Endothelial cell of umbilical vein (primary cell): ENCODE results near the gene ITFG1. TPM values are rescaled to one million over a fixed set of nuclear protein-coding genes. Genes with fewer than 3 reads are reported as not detected.

Experiments
- BruUV-seq: library from RNA; stranded (reverse); fragments of 400-500 nt; replicated peaks from 2 replicates; lab custom pipeline; 2021; lab: Mats Ljungman, UMichigan
- CTCF ChIA-PET: fragments of 300-600, 350-600 bp; sonication (Branson Sonifier 250); formaldehyde crosslinking; loops from one replicate; lab custom pipeline; 2021; ENCODE audit warnings: antibody characterized with exemption, inconsistent platforms; lab: Charles Lee
- POLR2A ChIA-PET: fragments of 300-600, 350-600 bp; sonication (Branson Sonifier 250); formaldehyde crosslinking; loops from one replicate; lab custom pipeline; 2021; ENCODE audit warnings: antibody characterized with exemption, inconsistent platforms; lab: Charles Lee
- DNase-seq: peaks from one replicate; pipeline ENCODE4 v3.0.0-alpha.2; 2011; ENCODE audit warnings: low read depth, low spot score
- FAIRE-seq: peaks from 2 replicates; lab custom pipeline; 2011; peaks lifted over from hg19 to GRCh38; lab: Jason Lieb, UNC
- H2AFZ ChIP-seq: 2 replicates; pipeline ENCODE4 v1.6.0; 2012; ENCODE audit warnings: low read depth, low read length, control low read depth, inconsistent platforms
- H3K27ac ChIP-seq: 2 replicates; pipeline ENCODE4 v1.5.1; 2011; ENCODE audit warnings: low read depth, mild to moderate bottlenecking, control low read depth, low read length, moderate library complexity; ENCODE audit not compliant: insufficient read depth
- H3K27me3 ChIP-seq, 2 experiments: 2 replicates each; pipeline versions ENCODE4 v1.6.0 to v1.6.1; 2011; ENCODE audit warnings: low read length in 2 of 2, mixed read lengths in 1 of 2; ENCODE audit not compliant: control insufficient read depth in 2 of 2, insufficient read depth in 2 of 2
- H3K36me3 ChIP-seq, 2 experiments: 2 replicates in 1 of 2; 3 replicates in 1 of 2; pipeline ENCODE4 v1.5.1; 2011; ENCODE audit warnings: low read length in 2 of 2, mild to moderate bottlenecking in 1 of 2, moderate library complexity in 1 of 2; ENCODE audit not compliant: control insufficient read depth in 2 of 2, insufficient read depth in 2 of 2; ENCODE audit errors: extremely low read depth in 1 of 2
- H3K4me1 ChIP-seq: 3 replicates; pipeline ENCODE4 v1.5.1; 2011; ENCODE audit warnings: mild to moderate bottlenecking, low read length; ENCODE audit not compliant: control insufficient read depth, insufficient read depth; ENCODE audit errors: extremely low read depth
- H3K4me2 ChIP-seq: 2 replicates; pipeline ENCODE4 v1.6.1; 2011; ENCODE audit warnings: low read length, control low read depth, mixed read lengths; ENCODE audit not compliant: insufficient read depth
- H3K4me3 ChIP-seq, 3 experiments: fragments of 200-600 bp in 1 of 3; sonication (generic), shearing (Covaris generic) in 1 of 3; replicated peaks in 1 of 3; 2 replicates each; pipeline ENCODE4 v1.5.1; 2011 to 2016; ENCODE audit warnings: control low read depth in 3 of 3, low read length in 3 of 3, mild to moderate bottlenecking in 2 of 3, inconsistent platforms in 1 of 3, low read depth in 1 of 3, moderate library complexity in 1 of 3; ENCODE audit not compliant: insufficient read depth in 1 of 3
- H3K79me2 ChIP-seq: 2 replicates; pipeline ENCODE4 v1.6.0; 2012; ENCODE audit warnings: low read length, inconsistent platforms; ENCODE audit not compliant: control insufficient read depth, insufficient read depth
- H3K9ac ChIP-seq: replicated peaks from 2 replicates; pipeline ENCODE3; 2011; ENCODE audit warnings: low read length, control low read depth; ENCODE audit not compliant: insufficient read depth; ENCODE audit errors: extremely low read depth
- H3K9me1 ChIP-seq: replicated peaks from 3 replicates; pipeline ENCODE4 v1.6.0; 2011; ENCODE audit warnings: mild to moderate bottlenecking, low read length; ENCODE audit not compliant: control insufficient read depth, insufficient read depth; ENCODE audit errors: extremely low read depth
- H3K9me3 ChIP-seq: replicated peaks from 2 replicates; pipeline ENCODE4 v1.5.1; 2012; ENCODE audit warnings: low read length, inconsistent platforms; ENCODE audit not compliant: control insufficient read depth, insufficient read depth
- H4K20me1 ChIP-seq: replicated peaks from 2 replicates; pipeline ENCODE3; 2011; ENCODE audit warnings: mild to moderate bottlenecking, low read length; ENCODE audit not compliant: control insufficient read depth, insufficient read depth; ENCODE audit errors: extremely low read depth
- EZH2 ChIP-seq: IDR thresholded peaks from 2 replicates; pipeline ENCODE4 v1.6.1; 2012; ENCODE audit warnings: borderline replicate concordance, low read depth, mild to moderate bottlenecking, moderate library complexity, low read length, inconsistent platforms; ENCODE audit not compliant: severe bottlenecking
- FOS ChIP-seq: IDR thresholded peaks from 2 replicates; pipeline ENCODE4 v1.6.1; 2011; ENCODE audit warnings: mild to moderate bottlenecking, low read length, moderate library complexity, borderline replicate concordance; ENCODE audit not compliant: insufficient read depth
- GATA2 ChIP-seq: IDR thresholded peaks from 2 replicates; pipeline ENCODE4 v1.7.0; 2011; ENCODE audit warnings: low read depth, mild to moderate bottlenecking, moderate library complexity, mixed read lengths, low read length; ENCODE audit not compliant: insufficient read length, insufficient read depth
- JUN ChIP-seq: IDR thresholded peaks from 2 replicates; pipeline ENCODE4 v1.6.1; 2011; ENCODE audit warnings: borderline replicate concordance, low read depth; ENCODE audit not compliant: insufficient read length, insufficient read depth
- MYC ChIP-seq: IDR thresholded peaks from one replicate; pipeline ENCODE4 v1.6.1; 2011; ENCODE audit warnings: mild to moderate bottlenecking, low read depth, low read length
- POLR2A ChIP-seq: IDR thresholded peaks from 2 replicates; pipeline ENCODE4 v1.6.1; 2012; ENCODE audit warnings: low read depth, mild to moderate bottlenecking, control low read depth, low read length
- POLR2AphosphoS5 ChIP-seq: IDR thresholded peaks from 2 replicates; pipeline ENCODE4 v1.6.1; 2012; ENCODE audit warnings: low read depth, mild to moderate bottlenecking, control low read depth, low read length, moderate library complexity; ENCODE audit not compliant: insufficient read depth
- dilution Hi-C: fragments of 300-500 bp; cut with MboI; formaldehyde crosslinking; loops from one replicate; pipeline ENCODE4 v1.15.0; 2019; ENCODE audit warnings: low sequenced_read_pairs; ENCODE audit not compliant: extremely low pct_ligation_motif_present
- intact Hi-C: fragments of 100-400 bp; cut with micrococcal nuclease; formaldehyde crosslinking; loops from one replicate; pipeline ENCODE4 v1.10.0; 2022
- polyA plus RNA-seq, 4 experiments: library from polyadenylated mRNA; depleted of rRNA in 3 of 4; stranded (reverse) in 3 of 4; unstranded in 1 of 4; fragments of >200 nt; gene quantifications; 2 replicates each; pipeline versions ENCODE4 v1.2.1 to v1.2.3, GENCODE V29; 2011 to 2012; ENCODE audit warnings: missing spikeins in 1 of 4
- total RNA-seq: library from RNA; stranded (reverse); gene quantifications from 2 replicates; pipeline ENCODE4 v1.2.3, GENCODE V29; 2021
- TF ChIP-seq, protein P1 (sequence below), 2 donors: IDR thresholded peaks; 1 replicate in 1 of 2; 2 replicates in 1 of 2; pipeline ENCODE4 v1.5.1; 2011; ENCODE audit warnings: low read length in 2 of 2, mild to moderate bottlenecking in 2 of 2, moderate library complexity in 2 of 2, control low read depth in 1 of 2, inconsistent platforms in 1 of 2, low read depth in 1 of 2; ENCODE audit not compliant: insufficient read depth in 1 of 2; ENCODE audit errors: extremely low read depth in 1 of 2
- TF ChIP-seq, protein P2 (sequence below): IDR thresholded peaks from 2 replicates; pipeline ENCODE4 v1.6.1; 2011; ENCODE audit not compliant: insufficient read depth, insufficient read length

ITFG1 gene
- total and polyA plus RNA-seq, 2 donors (not counting 3 experiments of a cell fraction or from before 2014, with no cell fraction given) = 32.1 to 44.2 TPM

DNA sequence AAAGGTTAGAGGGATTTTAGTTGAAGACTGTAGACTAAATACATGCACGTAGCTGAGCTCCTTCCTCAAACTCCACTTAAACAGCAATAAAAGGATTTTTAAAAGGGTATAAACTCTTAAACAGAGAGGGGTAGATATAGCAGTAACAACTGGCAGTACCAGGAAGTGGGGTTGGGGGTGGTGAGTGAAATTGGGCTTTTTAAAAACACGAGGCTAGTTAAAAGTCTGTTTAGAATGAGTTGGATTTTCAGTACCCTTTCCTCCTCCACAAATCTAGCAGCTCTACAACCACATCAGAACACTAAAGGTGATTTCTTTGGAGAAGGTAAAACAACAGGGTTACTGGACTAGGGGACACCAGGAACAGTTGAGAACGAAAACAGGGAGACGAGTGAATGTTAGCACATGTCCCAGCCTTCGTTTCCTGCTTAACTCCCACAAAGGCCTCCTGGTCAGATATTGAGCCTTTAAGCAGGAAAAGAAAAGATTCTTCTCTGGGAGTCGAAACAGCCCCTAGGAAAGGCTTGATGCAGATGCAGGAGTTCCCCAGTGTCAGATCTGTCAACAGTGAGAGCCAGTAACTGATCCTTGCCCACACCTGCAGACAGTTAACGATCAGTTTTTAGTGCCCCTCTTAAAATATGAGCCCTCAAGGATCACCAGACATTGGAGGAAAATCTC, 331.0 kb downstream of the ITFG1 start:
- POLR2A ChIA-PET = no interaction called here
- Histone ChIP-seq H3K79me2 (peaks cover 7% of the 10 kb centered on the region), H3K4me1 (peaks cover under 1% of the 10 kb centered on the region)

More for the DNA sequence above, 331.0 kb downstream of the ITFG1 start:
- Histone ChIP-seq H3K27me3 (no peaks in the 10 kb centered on the region), H3K27ac (no peak overlapping the region), H3K9ac (no peak overlapping the region), H4K20me1 (no peaks in the 10 kb centered on the region), H2AFZ (no peak overlapping the region), H3K9me3 (no peaks in the 10 kb centered on the region), H3K4me3 (no peak overlapping the region), H3K36me3 (no peaks in the 10 kb centered on the region), H3K4me2 (no peak overlapping the region), H3K9me1 (no peaks in the 10 kb centered on the region)
- TF ChIP-seq GATA2 (no peak), EZH2 (no peak), POLR2A (no peak), JUN (no peak), POLR2AphosphoS5 (no peak), MYC (no peak), FOS (no peak)
- TF ChIP-seq, protein P1, sequence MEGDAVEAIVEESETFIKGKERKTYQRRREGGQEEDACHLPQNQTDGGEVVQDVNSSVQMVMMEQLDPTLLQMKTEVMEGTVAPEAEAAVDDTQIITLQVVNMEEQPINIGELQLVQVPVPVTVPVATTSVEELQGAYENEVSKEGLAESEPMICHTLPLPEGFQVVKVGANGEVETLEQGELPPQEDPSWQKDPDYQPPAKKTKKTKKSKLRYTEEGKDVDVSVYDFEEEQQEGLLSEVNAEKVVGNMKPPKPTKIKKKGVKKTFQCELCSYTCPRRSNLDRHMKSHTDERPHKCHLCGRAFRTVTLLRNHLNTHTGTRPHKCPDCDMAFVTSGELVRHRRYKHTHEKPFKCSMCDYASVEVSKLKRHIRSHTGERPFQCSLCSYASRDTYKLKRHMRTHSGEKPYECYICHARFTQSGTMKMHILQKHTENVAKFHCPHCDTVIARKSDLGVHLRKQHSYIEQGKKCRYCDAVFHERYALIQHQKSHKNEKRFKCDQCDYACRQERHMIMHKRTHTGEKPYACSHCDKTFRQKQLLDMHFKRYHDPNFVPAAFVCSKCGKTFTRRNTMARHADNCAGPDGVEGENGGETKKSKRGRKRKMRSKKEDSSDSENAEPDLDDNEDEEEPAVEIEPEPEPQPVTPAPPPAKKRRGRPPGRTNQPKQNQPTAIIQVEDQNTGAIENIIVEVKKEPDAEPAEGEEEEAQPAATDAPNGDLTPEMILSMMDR (IDR thresholded peaks at IDR 0.05; ENCODE audit: extremely low read depth in 1 of 2, insufficient read depth in 1 of 2, low read depth in 1 of 2, low read length in 2 of 2) = no peak
- TF ChIP-seq, protein P2, sequence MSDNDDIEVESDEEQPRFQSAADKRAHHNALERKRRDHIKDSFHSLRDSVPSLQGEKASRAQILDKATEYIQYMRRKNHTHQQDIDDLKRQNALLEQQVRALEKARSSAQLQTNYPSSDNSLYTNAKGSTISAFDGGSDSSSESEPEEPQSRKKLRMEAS = no peak
- BruUV-seq = no TSS peak
- intact Hi-C loops = no loop called here
- dilution Hi-C loops = no loop called here
- no peak for DNase-seq
- CTCF ChIA-PET = interaction anchor here (4.9 kb wide), 1 partner anchor 13 kb away, joined by 75 read pairs; the partner anchor contains the start of gene NETO2
- FAIRE-seq = no peak
